Fibroblast of lung (primary cell): Measurements from ENCODE around the gene GABRG3. TPM values are rescaled to one million over a fixed set of nuclear protein-coding genes. Genes with fewer than 3 reads are reported as not detected.

Source experiments
- DNase-seq, 2 donors: peaks; one replicate each; pipeline versions ENCODE4 v3.0.0 to v3.0.0-alpha.2; 2010; ENCODE audit warnings: low read depth in 2 of 2
- H2AFZ ChIP-seq: 2 replicates; pipeline ENCODE4 v1.5.1; 2012; ENCODE audit warnings: low read length, control low read depth, inconsistent platforms
- H3K27ac ChIP-seq: 2 replicates; pipeline ENCODE4 v1.5.1; 2011; ENCODE audit warnings: low read length, control low read depth; ENCODE audit not compliant: insufficient read depth
- H3K27me3 ChIP-seq: 2 replicates; pipeline ENCODE4 v1.5.1; 2011; ENCODE audit warnings: mild to moderate bottlenecking, low read length; ENCODE audit not compliant: control insufficient read depth, insufficient read depth
- H3K36me3 ChIP-seq: 2 replicates; pipeline ENCODE4 v1.5.1; 2011; ENCODE audit warnings: low read length; ENCODE audit not compliant: control insufficient read depth, insufficient read depth
- H3K4me1 ChIP-seq: 2 replicates; pipeline ENCODE4 v1.5.1; 2011; ENCODE audit warnings: low read length; ENCODE audit not compliant: control insufficient read depth, insufficient read depth; ENCODE audit errors: extremely low read depth
- H3K4me2 ChIP-seq: 2 replicates; pipeline ENCODE4 v1.5.1; 2011; ENCODE audit warnings: low read length, control low read depth; ENCODE audit not compliant: insufficient read depth; ENCODE audit errors: extremely low read depth
- H3K4me3 ChIP-seq, 4 experiments: fragments of 200-600 bp in 1 of 4; sonication (generic) in 1 of 4; replicated peaks in 1 of 4; 2 replicates each; pipeline ENCODE4 v1.5.1; 2011 to 2016; ENCODE audit warnings: low read length in 4 of 4, low read depth in 3 of 4, mild to moderate bottlenecking in 3 of 4, control low read depth in 2 of 4, inconsistent platforms in 1 of 4, mixed read lengths in 1 of 4; ENCODE audit not compliant: insufficient read depth in 1 of 4; ENCODE audit errors: control extremely low read depth in 1 of 4
- H3K79me2 ChIP-seq: 2 replicates; pipeline ENCODE4 v1.5.1; 2012; ENCODE audit warnings: mild to moderate bottlenecking, low read length, inconsistent platforms; ENCODE audit not compliant: control insufficient read depth, insufficient read depth
- H3K9ac ChIP-seq: 2 replicates; pipeline ENCODE4 v1.5.1; 2011; ENCODE audit warnings: mild to moderate bottlenecking, low read length, control low read depth; ENCODE audit not compliant: insufficient read depth
- H3K9me3 ChIP-seq: 2 replicates; pipeline ENCODE4 v1.5.1; 2012; ENCODE audit warnings: low read depth, low read length; ENCODE audit not compliant: control insufficient read depth, insufficient read depth
- H4K20me1 ChIP-seq: 2 replicates; pipeline ENCODE4 v1.5.1; 2011; ENCODE audit warnings: low read length; ENCODE audit not compliant: control insufficient read depth, insufficient read depth; ENCODE audit errors: extremely low read depth
- EZH2 ChIP-seq: IDR thresholded peaks from 2 replicates; pipeline ENCODE4 v1.5.1; 2012; ENCODE audit warnings: low read length, control low read depth, mild to moderate bottlenecking; ENCODE audit errors: missing control alignments
- polyA plus RNA-seq, 2 donors: library from polyadenylated mRNA; depleted of rRNA in 1 of 2; stranded (reverse) in 1 of 2; unstranded in 1 of 2; fragments of >200 nt; gene quantifications; 2 replicates each; pipeline ENCODE4 v1.2.1, GENCODE V29; 2011 to 2012; ENCODE audit warnings: missing spikeins in 1 of 2
- total RNA-seq: library from RNA; depleted of rRNA; stranded (reverse); fragments of >200 nt; gene quantifications from 2 replicates; pipeline ENCODE4 v1.2.1, GENCODE V29; 2014
- TF ChIP-seq, protein P1 (sequence below), 2 donors: IDR thresholded peaks in 1 of 2; conservative IDR thresholded peaks in 1 of 2; 1 replicate in 1 of 2; 2 replicates in 1 of 2; pipeline ENCODE4 v1.5.1; 2011 to 2012; ENCODE audit warnings: low read length in 2 of 2, control low read depth in 1 of 2, inconsistent platforms in 1 of 2, low read depth in 1 of 2, mild to moderate bottlenecking in 1 of 2

Gene GABRG3
- total and polyA plus RNA-seq, 2 donors (not counting 1 experiment from before 2014, with no cell fraction given) = not detected

DNA sequence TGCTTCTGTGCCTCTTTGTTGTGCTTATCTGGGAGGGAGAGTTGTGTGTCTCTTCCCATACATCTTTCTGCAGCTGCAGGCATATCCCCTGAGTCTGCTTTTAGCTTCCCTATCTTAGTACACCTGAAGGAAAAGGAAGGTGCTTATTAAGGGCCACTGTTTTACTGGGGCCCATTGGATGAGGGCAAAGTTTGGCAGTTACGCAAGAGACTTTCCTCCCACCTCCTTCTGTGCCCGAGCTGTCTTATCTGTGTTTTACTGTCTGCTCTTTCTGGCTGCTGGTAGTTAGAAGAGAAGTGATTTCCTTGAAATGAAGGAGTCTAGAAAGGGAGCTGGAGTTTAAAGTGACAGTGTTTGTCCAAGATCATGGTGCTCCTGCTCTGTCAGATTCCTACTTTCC is 66.5 kb downstream of the GABRG3 start:
- Histone ChIP-seq H2AFZ (no peak overlapping the region), H4K20me1 (no peaks in the 10 kb centered on the region), H3K4me1 (no peaks in the 10 kb centered on the region), H3K9ac (no peak overlapping the region), H3K9me3 (no peaks in the 10 kb centered on the region), H3K27me3 (no peaks in the 10 kb centered on the region), H3K79me2 (no peaks in the 10 kb centered on the region), H3K27ac (no peak overlapping the region), H3K36me3 (no peaks in the 10 kb centered on the region), H3K4me3 (no peak overlapping the region), H3K4me2 (no peak overlapping the region)
- DNase-seq = no peak
- TF ChIP-seq EZH2 = no peak
- TF ChIP-seq, protein P1, sequence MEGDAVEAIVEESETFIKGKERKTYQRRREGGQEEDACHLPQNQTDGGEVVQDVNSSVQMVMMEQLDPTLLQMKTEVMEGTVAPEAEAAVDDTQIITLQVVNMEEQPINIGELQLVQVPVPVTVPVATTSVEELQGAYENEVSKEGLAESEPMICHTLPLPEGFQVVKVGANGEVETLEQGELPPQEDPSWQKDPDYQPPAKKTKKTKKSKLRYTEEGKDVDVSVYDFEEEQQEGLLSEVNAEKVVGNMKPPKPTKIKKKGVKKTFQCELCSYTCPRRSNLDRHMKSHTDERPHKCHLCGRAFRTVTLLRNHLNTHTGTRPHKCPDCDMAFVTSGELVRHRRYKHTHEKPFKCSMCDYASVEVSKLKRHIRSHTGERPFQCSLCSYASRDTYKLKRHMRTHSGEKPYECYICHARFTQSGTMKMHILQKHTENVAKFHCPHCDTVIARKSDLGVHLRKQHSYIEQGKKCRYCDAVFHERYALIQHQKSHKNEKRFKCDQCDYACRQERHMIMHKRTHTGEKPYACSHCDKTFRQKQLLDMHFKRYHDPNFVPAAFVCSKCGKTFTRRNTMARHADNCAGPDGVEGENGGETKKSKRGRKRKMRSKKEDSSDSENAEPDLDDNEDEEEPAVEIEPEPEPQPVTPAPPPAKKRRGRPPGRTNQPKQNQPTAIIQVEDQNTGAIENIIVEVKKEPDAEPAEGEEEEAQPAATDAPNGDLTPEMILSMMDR (conservative IDR thresholded peaks at IDR 0.05 in 1 of 2, IDR thresholded peaks at IDR 0.05 in 1 of 2; ENCODE audit: low read depth in 1 of 2, low read length in 2 of 2) = no peak

DNA sequence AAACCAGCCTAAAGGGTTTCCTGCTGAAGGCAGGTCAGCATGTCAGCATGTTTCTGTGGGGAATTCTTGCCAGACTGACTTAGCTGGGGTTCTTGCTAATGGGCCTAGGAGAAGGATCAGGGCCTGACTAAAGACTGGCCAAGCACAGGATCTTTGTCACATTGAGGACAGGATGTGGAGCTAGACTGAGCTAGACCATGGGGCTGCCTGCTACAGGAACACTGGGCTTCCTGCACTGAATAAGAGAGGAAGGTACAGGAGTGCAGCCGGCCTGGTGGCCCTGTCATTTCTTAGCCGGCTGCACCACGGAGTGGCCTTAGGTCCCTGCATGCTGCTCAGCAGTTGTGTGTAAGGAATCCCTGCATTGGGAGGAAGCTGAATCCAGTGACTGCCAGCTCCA is 68.2 kb downstream of the GABRG3 start:
- Histone ChIP-seq H3K27ac (no peak overlapping the region), H3K79me2 (no peaks in the 10 kb centered on the region), H3K4me1 (no peaks in the 10 kb centered on the region), H3K4me2 (no peak overlapping the region), H3K4me3 (no peak overlapping the region), H3K9me3 (no peaks in the 10 kb centered on the region), H4K20me1 (no peaks in the 10 kb centered on the region), H3K36me3 (no peaks in the 10 kb centered on the region), H2AFZ (no peak overlapping the region), H3K27me3 (no peaks in the 10 kb centered on the region), H3K9ac (no peak overlapping the region)
- TF ChIP-seq, protein P1 (conservative IDR thresholded peaks at IDR 0.05 in 1 of 2, IDR thresholded peaks at IDR 0.05 in 1 of 2; ENCODE audit: low read depth in 1 of 2, low read length in 2 of 2) = no peak
- no peak for TF ChIP-seq EZH2
- no peak for DNase-seq

DNA sequence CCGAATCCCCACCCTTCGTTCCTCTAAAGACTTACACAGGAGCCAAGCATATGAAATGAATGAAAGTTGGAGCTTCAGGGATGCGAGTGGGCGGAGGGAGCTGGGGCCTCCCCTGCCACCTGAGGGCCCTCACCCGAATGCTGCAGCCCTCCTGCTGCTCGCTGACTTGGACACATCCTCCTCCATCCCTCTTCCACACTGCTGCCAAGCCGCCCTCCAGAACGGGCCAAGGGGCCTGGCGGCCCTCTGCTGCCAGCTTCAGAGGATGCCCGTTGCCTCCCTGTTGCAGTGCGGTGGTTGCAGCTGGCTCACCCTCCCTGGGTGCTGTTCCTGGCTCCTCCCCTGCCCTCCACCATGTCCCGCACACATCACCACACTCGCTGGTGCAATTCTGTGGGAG is 71.2 kb downstream of the GABRG3 start:
- TF ChIP-seq EZH2 = no peak
- TF ChIP-seq, protein P1 (conservative IDR thresholded peaks at IDR 0.05 in 1 of 2, IDR thresholded peaks at IDR 0.05 in 1 of 2; ENCODE audit: low read depth in 1 of 2, low read length in 2 of 2) = no peak
- DNase-seq = no peak
- Histone ChIP-seq H3K4me2 (no peak overlapping the region), H2AFZ (no peak overlapping the region), H3K4me3 (no peak overlapping the region), H3K4me1 (no peaks in the 10 kb centered on the region), H3K27me3 (no peaks in the 10 kb centered on the region), H3K9ac (no peak overlapping the region), H3K79me2 (no peaks in the 10 kb centered on the region), H3K9me3 (no peaks in the 10 kb centered on the region), H3K27ac (no peak overlapping the region), H3K36me3 (no peaks in the 10 kb centered on the region), H4K20me1 (no peaks in the 10 kb centered on the region)
